Lower leg skin (tissue), 3 donors: ENCODE results near the gene AGRN.

Experiments
- POLR2A ChIP-seq, 2 donors: fragments of 450-650 bp; IDR thresholded peaks; one replicate each; pipeline ENCODE4 v1.6.1; 2016 to 2017; ENCODE audit warnings: antibody characterized with exemption in 2 of 2, mild to moderate bottlenecking in 1 of 2, moderate library complexity in 1 of 2
- TF ChIP-seq, protein P1 (sequence below), 3 donors: fragments of 450-650 bp; IDR thresholded peaks; one replicate each; pipeline ENCODE4 v1.5.1; 2016; ENCODE audit warnings: antibody characterized with exemption in 3 of 3, mild to moderate bottlenecking in 3 of 3, moderate library complexity in 2 of 3

DNA sequence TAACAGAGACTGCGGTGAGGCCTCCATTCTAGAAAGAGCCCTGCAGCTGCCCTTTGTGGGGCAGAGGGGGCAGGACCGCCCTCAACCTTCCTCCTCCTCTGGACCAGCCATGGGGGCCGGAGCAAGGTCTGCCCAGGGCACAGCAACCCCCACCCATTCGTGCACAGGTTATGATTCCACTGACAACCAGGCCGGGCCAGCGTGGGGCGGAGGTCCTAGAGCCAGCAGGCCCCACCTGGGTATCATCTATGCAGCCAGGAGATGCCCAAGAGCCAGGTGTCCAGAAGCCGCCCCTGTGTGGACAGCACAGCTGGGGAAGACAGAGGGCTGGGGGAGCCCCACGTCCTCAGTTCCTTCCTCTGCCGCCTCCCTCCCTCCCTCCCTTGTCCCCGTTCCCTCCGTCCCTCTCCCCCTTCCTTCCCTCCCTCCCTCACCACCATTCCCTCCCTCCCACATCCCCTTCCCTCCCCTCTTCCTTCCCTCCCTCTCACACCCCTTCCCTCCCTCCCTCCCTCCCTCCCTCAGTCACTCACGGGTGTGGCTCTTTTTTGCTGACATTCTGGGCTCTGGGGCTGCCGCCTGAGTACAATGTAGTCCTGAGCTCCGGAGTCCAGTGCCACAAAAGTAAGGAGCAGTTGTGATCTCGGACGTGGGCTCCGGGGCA lies 41.9 kb downstream of the AGRN start:
- TF ChIP-seq, protein P1, sequence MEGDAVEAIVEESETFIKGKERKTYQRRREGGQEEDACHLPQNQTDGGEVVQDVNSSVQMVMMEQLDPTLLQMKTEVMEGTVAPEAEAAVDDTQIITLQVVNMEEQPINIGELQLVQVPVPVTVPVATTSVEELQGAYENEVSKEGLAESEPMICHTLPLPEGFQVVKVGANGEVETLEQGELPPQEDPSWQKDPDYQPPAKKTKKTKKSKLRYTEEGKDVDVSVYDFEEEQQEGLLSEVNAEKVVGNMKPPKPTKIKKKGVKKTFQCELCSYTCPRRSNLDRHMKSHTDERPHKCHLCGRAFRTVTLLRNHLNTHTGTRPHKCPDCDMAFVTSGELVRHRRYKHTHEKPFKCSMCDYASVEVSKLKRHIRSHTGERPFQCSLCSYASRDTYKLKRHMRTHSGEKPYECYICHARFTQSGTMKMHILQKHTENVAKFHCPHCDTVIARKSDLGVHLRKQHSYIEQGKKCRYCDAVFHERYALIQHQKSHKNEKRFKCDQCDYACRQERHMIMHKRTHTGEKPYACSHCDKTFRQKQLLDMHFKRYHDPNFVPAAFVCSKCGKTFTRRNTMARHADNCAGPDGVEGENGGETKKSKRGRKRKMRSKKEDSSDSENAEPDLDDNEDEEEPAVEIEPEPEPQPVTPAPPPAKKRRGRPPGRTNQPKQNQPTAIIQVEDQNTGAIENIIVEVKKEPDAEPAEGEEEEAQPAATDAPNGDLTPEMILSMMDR (IDR thresholded peaks at IDR 0.05) = no peak
- TF ChIP-seq POLR2A (IDR thresholded peaks at IDR 0.05) = no peak
